Gastrocnemius medialis (tissue), 4 donors: ENCODE data around the gene NTNG2.

Experiments used
- POLR2A ChIP-seq, 2 donors: fragments of 450-650 bp; IDR thresholded peaks; one replicate each; pipeline ENCODE4 v1.6.1; 2017; ENCODE audit warnings: antibody characterized with exemption in 2 of 2, mild to moderate bottlenecking in 2 of 2, moderate library complexity in 2 of 2
- TF ChIP-seq, protein P1 (sequence below), 5 experiments: fragments of 450-650 bp in 3 of 5; fragments of 200-600 bp in 2 of 5; sonication (generic) in 2 of 5; IDR thresholded peaks in 4 of 5; conservative IDR thresholded peaks in 1 of 5; 1 replicate in 4 of 5; 2 replicates in 1 of 5; pipeline ENCODE4 v1.5.1; 2016 to 2019; ENCODE audit warnings: antibody characterized with exemption in 5 of 5, mild to moderate bottlenecking in 3 of 5, moderate library complexity in 3 of 5

DNA sequence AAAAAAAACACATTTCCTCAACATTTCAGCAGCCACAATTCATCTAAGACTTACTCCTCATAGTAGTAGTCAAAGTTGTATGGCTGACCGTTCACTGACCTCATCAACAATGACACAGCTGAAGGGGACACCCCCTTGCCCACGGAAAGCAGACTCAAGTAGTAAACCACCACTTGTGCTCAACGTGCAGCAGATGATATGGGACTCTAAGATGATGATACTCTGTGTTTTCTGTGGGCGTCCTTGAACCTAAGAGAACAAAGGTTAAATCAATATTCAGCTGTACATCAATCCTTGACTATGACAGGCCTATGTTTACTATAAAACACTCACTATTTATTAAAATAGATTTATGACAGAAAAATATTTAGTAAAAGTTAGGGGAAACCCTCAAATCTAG, 121.3 kb downstream of the NTNG2 start:
- TF ChIP-seq POLR2A (IDR thresholded peaks at IDR 0.05) = no peak
- TF ChIP-seq, protein P1, sequence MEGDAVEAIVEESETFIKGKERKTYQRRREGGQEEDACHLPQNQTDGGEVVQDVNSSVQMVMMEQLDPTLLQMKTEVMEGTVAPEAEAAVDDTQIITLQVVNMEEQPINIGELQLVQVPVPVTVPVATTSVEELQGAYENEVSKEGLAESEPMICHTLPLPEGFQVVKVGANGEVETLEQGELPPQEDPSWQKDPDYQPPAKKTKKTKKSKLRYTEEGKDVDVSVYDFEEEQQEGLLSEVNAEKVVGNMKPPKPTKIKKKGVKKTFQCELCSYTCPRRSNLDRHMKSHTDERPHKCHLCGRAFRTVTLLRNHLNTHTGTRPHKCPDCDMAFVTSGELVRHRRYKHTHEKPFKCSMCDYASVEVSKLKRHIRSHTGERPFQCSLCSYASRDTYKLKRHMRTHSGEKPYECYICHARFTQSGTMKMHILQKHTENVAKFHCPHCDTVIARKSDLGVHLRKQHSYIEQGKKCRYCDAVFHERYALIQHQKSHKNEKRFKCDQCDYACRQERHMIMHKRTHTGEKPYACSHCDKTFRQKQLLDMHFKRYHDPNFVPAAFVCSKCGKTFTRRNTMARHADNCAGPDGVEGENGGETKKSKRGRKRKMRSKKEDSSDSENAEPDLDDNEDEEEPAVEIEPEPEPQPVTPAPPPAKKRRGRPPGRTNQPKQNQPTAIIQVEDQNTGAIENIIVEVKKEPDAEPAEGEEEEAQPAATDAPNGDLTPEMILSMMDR (IDR thresholded peaks at IDR 0.05 in 4 of 5, conservative IDR thresholded peaks at IDR 0.05 in 1 of 5) = no peak
